OCI-LY3 (cell line): ENCODE data around the gene HPCAL1.

Experiments
- EZH2phosphoT487 ChIP-seq: fragments of 200-600 bp; shearing (Covaris generic); IDR thresholded peaks from 2 replicates; pipeline ENCODE4 v1.6.1; 2018; ENCODE audit warnings: antibody characterized with exemption, mixed run types, low read depth
- TF ChIP-seq, protein P1 (sequence below): fragments of 200-600, 300-600 bp; sonication (generic); IDR thresholded peaks from 2 replicates; pipeline ENCODE4 v1.5.1; 2014; ENCODE audit warnings: antibody characterized with exemption, low read length, low read depth

DNA sequence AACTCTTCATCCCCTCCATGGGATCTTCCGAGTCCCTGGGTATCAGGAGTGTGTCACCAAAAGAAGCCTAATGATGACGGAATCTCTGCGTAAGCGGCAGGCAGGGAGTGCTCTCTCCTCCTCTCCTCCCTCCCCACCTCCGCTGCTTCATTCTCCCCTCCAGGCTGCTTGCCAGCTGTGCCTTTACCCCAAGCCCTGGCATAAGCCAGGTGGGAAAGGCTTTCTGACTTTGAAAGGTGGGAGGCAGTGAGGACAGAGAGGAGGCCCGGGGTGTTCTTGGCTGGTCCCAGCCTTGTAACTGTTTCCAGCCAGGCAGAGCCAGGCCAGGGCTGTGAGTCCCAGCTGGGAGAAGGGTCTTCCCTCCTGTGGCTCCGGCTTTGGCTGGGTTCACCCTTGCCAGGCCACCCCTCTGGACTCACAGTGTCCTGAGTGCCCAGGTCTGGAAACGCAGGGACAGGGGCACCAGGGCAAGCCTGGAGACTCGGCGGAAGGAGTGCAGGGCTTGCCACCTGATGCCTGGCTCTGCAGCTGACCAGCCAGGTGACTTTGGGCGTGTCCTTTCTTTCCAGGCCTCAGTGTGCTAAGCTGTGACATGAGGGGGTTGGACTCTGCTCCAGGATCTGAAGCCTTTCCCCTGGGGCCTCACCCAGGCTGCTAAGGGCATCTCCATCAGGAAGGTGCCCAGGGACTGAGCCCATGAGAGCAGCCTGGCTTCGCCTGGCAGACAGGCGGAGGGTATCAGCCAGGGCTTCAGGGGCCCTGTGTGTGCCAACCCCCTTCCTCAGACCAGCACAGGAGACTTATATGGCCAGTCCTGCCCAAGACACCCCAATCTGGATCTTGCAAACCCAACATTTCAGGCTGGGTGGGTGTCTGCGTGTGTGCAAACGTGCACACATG, 32.7 kb upstream of the HPCAL1 start:
- TF ChIP-seq, protein P1, sequence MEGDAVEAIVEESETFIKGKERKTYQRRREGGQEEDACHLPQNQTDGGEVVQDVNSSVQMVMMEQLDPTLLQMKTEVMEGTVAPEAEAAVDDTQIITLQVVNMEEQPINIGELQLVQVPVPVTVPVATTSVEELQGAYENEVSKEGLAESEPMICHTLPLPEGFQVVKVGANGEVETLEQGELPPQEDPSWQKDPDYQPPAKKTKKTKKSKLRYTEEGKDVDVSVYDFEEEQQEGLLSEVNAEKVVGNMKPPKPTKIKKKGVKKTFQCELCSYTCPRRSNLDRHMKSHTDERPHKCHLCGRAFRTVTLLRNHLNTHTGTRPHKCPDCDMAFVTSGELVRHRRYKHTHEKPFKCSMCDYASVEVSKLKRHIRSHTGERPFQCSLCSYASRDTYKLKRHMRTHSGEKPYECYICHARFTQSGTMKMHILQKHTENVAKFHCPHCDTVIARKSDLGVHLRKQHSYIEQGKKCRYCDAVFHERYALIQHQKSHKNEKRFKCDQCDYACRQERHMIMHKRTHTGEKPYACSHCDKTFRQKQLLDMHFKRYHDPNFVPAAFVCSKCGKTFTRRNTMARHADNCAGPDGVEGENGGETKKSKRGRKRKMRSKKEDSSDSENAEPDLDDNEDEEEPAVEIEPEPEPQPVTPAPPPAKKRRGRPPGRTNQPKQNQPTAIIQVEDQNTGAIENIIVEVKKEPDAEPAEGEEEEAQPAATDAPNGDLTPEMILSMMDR = no peak
- TF ChIP-seq EZH2phosphoT487 = no peak
